OCI-LY1 (cell line): ENCODE data around the gene ANP32E.

ENCODE experiments used
- H2AFZ ChIP-seq: fragments of 200-600 bp; sonication (generic), shearing (Covaris generic); 2 replicates; pipeline ENCODE4 v1.6.0; 2014; ENCODE audit warnings: antibody characterized with exemption, mild to moderate bottlenecking, low read length
- H3F3A ChIP-seq: fragments of 200-600 bp; sonication (generic), shearing (Covaris generic); 2 replicates; pipeline ENCODE4 v1.6.0; 2014; ENCODE audit warnings: mild to moderate bottlenecking, antibody characterized with exemption, low read length, moderate library complexity; ENCODE audit not compliant: insufficient read depth
- H3K27ac ChIP-seq: fragments of 200-600 bp; sonication (generic); 2 replicates; pipeline ENCODE4 v1.5.1; 2014; ENCODE audit warnings: low read length, mixed run types, mild to moderate bottlenecking, low read depth; ENCODE audit not compliant: poor library complexity, severe bottlenecking
- H3K27me3 ChIP-seq: fragments of 200-600 bp; sonication (generic); 2 replicates; pipeline ENCODE4 v1.6.0; 2014; ENCODE audit warnings: antibody characterized with exemption, mild to moderate bottlenecking, low read length, moderate library complexity; ENCODE audit not compliant: insufficient read depth
- H3K36me3 ChIP-seq: fragments of 200-600 bp; sonication (generic); 2 replicates; pipeline ENCODE4 v1.6.1; 2014; ENCODE audit warnings: mild to moderate bottlenecking, antibody characterized with exemption, low read length, moderate library complexity, mixed read lengths; ENCODE audit not compliant: insufficient read depth
- H3K4me1 ChIP-seq: fragments of 200-600 bp; sonication (generic); 2 replicates; pipeline ENCODE4 v1.5.1; 2014; ENCODE audit warnings: mild to moderate bottlenecking, low read length, moderate library complexity; ENCODE audit not compliant: insufficient read depth, severe bottlenecking
- H3K4me2 ChIP-seq: fragments of 200-600 bp; sonication (generic), shearing (Covaris generic); 2 replicates; pipeline ENCODE4 v1.6.1; 2014; ENCODE audit warnings: low read length
- H3K4me3 ChIP-seq: fragments of 200-600 bp; sonication (generic); 2 replicates; pipeline ENCODE4 v1.5.1; 2014; ENCODE audit warnings: low read length, low read depth, mild to moderate bottlenecking, mixed read lengths; ENCODE audit not compliant: poor library complexity, severe bottlenecking
- H3K79me2 ChIP-seq: fragments of 200-600 bp; shearing (Covaris generic); 2 replicates; pipeline ENCODE4 v1.6.1; 2016; ENCODE audit warnings: mixed run types, low read length, mixed read lengths; ENCODE audit not compliant: insufficient read depth
- H3K9ac ChIP-seq: fragments of 200-600 bp; sonication (generic), shearing (Covaris generic); 2 replicates; pipeline ENCODE4 v1.6.1; 2014; ENCODE audit warnings: mild to moderate bottlenecking, low read length, mixed read lengths
- H3K9me2 ChIP-seq: fragments of 200-600 bp; sonication (generic), shearing (Covaris generic); 2 replicates; pipeline ENCODE4 v1.6.1; 2014; ENCODE audit warnings: low read depth, mild to moderate bottlenecking, low read length, mixed read lengths
- H3K9me3 ChIP-seq: fragments of 200-600 bp; shearing (Covaris generic); 2 replicates; pipeline ENCODE4 v1.6.1; 2014; ENCODE audit warnings: low read length, mixed read lengths
- H4K20me1 ChIP-seq: fragments of 200-600 bp; sonication (generic), shearing (Covaris generic); 2 replicates; pipeline ENCODE4 v1.6.0; 2016; ENCODE audit warnings: mild to moderate bottlenecking, low read length; ENCODE audit not compliant: insufficient read depth
- EZH2 ChIP-seq: fragments of 200-600 bp; sonication (generic), shearing (Covaris generic); IDR thresholded peaks from 2 replicates; pipeline ENCODE4 v1.8.0; 2017; ENCODE audit warnings: borderline replicate concordance, mixed run types, mild to moderate bottlenecking, antibody characterized with exemption, low read length, moderate library complexity, mixed read lengths
- TF ChIP-seq, protein P1 (sequence below): fragments of 200-600 bp; sonication (generic), shearing (Covaris generic); IDR thresholded peaks from 2 replicates; pipeline ENCODE4 v1.5.1; 2017; ENCODE audit warnings: mild to moderate bottlenecking, antibody characterized with exemption, low read length, moderate library complexity, mixed read lengths

ANP32E gene

DNA sequence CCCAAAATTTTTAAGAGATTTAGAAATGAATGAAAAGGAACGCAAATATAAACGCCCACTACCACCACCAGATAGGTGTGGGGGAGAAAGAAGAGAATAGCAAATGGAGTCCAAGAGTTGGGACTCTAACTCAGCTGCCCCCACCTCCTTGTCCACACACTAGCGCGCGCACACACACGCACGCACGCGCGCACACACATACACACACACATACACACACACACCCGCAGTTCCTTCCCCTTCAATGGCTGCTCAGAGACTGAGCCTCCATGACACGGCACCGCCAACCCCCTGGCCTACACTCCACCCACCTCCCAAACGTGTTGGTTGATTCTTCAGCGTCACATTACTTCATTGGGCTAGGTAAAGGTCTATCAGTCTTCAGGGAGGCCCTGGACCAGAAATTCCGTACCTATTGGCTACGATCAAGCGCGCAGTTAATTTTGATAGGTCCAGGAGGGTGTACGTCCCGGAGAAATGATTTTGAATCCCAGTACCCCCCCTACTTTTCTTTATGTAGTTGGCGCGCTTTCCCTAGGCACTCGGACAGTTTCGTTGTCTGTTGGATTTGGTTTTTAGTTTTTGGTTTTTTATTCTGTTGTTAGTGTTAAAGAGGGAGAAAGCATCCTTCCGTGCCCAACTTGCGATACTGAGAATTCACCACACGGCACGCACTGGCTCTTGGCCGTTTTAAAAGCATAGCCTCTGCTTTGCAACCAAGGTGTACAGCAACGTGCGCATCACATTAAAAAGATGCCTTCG lies at the start of gene ANP32E:
TSS of gene ANP32E (minus strand) at position 261 of the 762 bp plus-strand sequence. CDS start 326 bp downstream, outside the sequence.
- Histone ChIP-seq H3K36me3 (peaks cover 10% of the 10 kb centered on the region), H3K4me3 (peak within 1 kb of the TSS; percentile 97), H3K4me2 (peak within 1 kb of the TSS; percentile 83), H3K9ac (peak within 1 kb of the TSS; percentile 100), H3K9me3 (no peaks in the 10 kb centered on the region), H3K27me3 (no peaks in the 10 kb centered on the region), H4K20me1 (no peaks in the 10 kb centered on the region), H3F3A (no peaks in the 10 kb centered on the region), H3K27ac (peak within 1 kb of the TSS; percentile 89), H3K4me1 (peaks cover 25% of the 10 kb centered on the region), H3K79me2 (peaks cover 40% of the 10 kb centered on the region), H2AFZ (peak within 1 kb of the TSS; percentile 73), H3K9me2 (no peaks in the 10 kb centered on the region)
- TF ChIP-seq, protein P1, sequence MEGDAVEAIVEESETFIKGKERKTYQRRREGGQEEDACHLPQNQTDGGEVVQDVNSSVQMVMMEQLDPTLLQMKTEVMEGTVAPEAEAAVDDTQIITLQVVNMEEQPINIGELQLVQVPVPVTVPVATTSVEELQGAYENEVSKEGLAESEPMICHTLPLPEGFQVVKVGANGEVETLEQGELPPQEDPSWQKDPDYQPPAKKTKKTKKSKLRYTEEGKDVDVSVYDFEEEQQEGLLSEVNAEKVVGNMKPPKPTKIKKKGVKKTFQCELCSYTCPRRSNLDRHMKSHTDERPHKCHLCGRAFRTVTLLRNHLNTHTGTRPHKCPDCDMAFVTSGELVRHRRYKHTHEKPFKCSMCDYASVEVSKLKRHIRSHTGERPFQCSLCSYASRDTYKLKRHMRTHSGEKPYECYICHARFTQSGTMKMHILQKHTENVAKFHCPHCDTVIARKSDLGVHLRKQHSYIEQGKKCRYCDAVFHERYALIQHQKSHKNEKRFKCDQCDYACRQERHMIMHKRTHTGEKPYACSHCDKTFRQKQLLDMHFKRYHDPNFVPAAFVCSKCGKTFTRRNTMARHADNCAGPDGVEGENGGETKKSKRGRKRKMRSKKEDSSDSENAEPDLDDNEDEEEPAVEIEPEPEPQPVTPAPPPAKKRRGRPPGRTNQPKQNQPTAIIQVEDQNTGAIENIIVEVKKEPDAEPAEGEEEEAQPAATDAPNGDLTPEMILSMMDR, result peak; percentile 36; the same call in 1 of the 2 replicates
- no peak for TF ChIP-seq EZH2

DNA sequence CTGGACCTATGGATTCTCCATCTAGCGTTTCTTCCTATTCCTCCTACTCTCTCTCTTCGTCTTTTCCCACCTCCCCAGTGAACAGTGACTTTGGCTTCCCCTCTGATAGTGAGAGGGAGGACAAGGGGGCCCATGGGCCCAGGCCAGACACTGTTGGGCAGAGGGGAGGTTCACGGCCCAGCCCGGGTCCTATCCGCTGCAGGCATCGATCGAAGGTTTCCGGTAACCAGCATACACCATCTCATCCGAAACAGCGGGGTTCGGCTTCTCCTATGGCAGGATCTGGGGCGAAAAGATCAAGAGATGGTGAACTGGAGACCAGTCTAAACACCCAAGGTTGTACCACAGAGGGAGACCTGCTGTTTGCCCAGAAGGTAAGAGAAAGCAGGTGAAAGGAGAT lies 47.3 kb upstream of the ANP32E start:
- Histone ChIP-seq H3K4me1 (peaks cover 11% of the 10 kb centered on the region), H3K9me3 (no peaks in the 10 kb centered on the region), H3K4me3 (no peak overlapping the region), H4K20me1 (no peaks in the 10 kb centered on the region), H2AFZ (no peak overlapping the region), H3K79me2 (no peaks in the 10 kb centered on the region), H3K4me2 (no peak overlapping the region), H3K27me3 (peaks cover 3% of the 10 kb centered on the region; the same call in 1 of the 2 replicates), H3K27ac (no peak overlapping the region), H3K9ac (no peak overlapping the region), H3K36me3 (no peaks in the 10 kb centered on the region), H3F3A (no peaks in the 10 kb centered on the region), H3K9me2 (no peaks in the 10 kb centered on the region)
- no peak for TF ChIP-seq EZH2
- TF ChIP-seq, protein P1, result no peak

DNA sequence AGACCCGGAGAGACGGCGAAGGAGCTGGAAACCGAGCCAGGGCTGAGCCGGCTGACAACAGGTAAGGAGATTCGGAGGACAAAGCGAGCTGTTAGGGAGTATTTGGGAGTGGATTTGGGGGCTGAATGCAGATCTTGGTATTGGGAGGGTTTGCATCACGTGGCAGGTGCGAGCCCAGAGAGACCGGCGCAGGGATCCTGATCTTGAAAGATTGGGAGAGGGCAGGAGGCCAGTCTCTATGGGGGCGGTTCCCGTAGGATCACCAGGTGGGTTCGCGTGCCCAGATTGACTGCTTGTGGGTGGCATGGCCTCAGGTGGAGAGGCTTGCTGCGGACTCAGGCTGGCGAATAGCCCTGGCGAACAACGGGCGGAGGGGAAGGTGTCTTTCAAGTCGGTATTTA lies 46.6 kb upstream of the ANP32E start:
- Histone ChIP-seq H3F3A (no peaks in the 10 kb centered on the region), H3K36me3 (no peaks in the 10 kb centered on the region), H3K4me1 (peaks cover 11% of the 10 kb centered on the region), H2AFZ (no peak overlapping the region), H3K9me2 (no peaks in the 10 kb centered on the region), H3K27me3 (peaks cover 3% of the 10 kb centered on the region; the same call in 1 of the 2 replicates), H3K79me2 (no peaks in the 10 kb centered on the region), H3K9ac (no peak overlapping the region), H3K4me3 (no peak overlapping the region), H3K9me3 (no peaks in the 10 kb centered on the region), H3K27ac (no peak overlapping the region), H3K4me2 (no peak overlapping the region), H4K20me1 (no peaks in the 10 kb centered on the region)
- TF ChIP-seq, protein P1, result no peak
- TF ChIP-seq EZH2, result no peak
